Cardiac muscle cell (in vitro differentiated cells and primary cell): Measurements from ENCODE around the gene CLDN34. TPM values are rescaled to one million over a fixed set of nuclear protein-coding genes. Genes with fewer than 3 reads are reported as not detected.

Experiments
- DNase-seq, 2 donors: peaks; one replicate each; pipeline versions ENCODE4 v3.0.0 to v3.0.0-alpha.2; 2010 to 2017; ENCODE audit warnings: low read depth in 1 of 2, low spot score in 1 of 2
- H3K27ac ChIP-seq: fragments of 200-600 bp; sonication (generic); 2 replicates; pipeline ENCODE4 v1.5.1; 2016
- H3K27me3 ChIP-seq: fragments of 200-600 bp; sonication (generic); 2 replicates; pipeline ENCODE4 v1.6.0; 2016; ENCODE audit warnings: control low read depth
- H3K36me3 ChIP-seq: fragments of 200-600 bp; sonication (generic); 2 replicates; pipeline ENCODE4 v1.5.1; 2016; ENCODE audit warnings: control low read depth
- H3K4me1 ChIP-seq: fragments of 200-600 bp; sonication (generic); 2 replicates; pipeline ENCODE4 v1.8.1; 2017; ENCODE audit warnings: low read depth, mild to moderate bottlenecking, mixed run types
- H3K4me3 ChIP-seq: fragments of 200-600 bp; sonication (generic); 2 replicates; pipeline ENCODE4 v1.5.1; 2016; ENCODE audit warnings: mild to moderate bottlenecking
- H3K9me3 ChIP-seq: fragments of 200-600 bp; sonication (generic); 2 replicates; pipeline ENCODE4 v1.5.1; 2017; ENCODE audit warnings: low read depth, mild to moderate bottlenecking, control low read depth
- CTCF ChIP-seq: IDR thresholded peaks from 2 replicates; pipeline ENCODE4 v1.5.1; 2012; ENCODE audit warnings: low read depth, mild to moderate bottlenecking, low read length
- polyA plus RNA-seq: library from polyadenylated mRNA; unstranded; fragments of >200 nt; fragmentation: Nextera tagmentation; extraction: Ambion mirVana; gene quantifications from 2 replicates; pipeline ENCODE4 v1.2.1, GENCODE V29; 2016
- total RNA-seq: library from RNA; depleted of rRNA; stranded (reverse); fragments of >200 nt; gene quantifications from 2 replicates; pipeline ENCODE4 v1.2.3, GENCODE V29; 2016

Gene CLDN34
- total and polyA plus RNA-seq, 2 experiments from 2014 or later = not detected

DNA sequence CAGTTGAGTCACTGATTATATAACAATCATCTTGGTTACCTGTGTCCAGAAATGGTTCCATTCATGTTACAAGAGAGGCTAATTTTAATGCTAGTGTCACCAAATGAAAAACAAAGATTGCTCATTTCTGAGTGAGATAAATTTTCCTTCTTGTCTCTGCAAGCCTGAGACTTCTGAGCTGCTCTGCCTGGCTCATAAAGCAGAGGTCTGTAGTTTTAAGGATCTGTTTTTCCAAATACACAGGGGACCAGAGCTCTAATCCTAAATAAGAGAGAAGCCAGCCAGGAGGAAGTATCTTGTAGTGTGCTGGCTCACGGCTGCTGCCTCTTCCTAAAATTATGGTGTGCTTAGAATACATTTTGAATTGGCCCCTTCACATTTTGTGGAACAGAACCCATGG is 42.6 kb downstream of the CLDN34 start:
- Histone ChIP-seq H3K9me3 (no peaks in the 10 kb centered on the region), H3K27me3 (no peaks in the 10 kb centered on the region), H3K4me3 (no peak overlapping the region), H3K27ac (no peak overlapping the region), H3K4me1 (no peaks in the 10 kb centered on the region), H3K36me3 (no peaks in the 10 kb centered on the region)
- no peak for TF ChIP-seq CTCF
- DNase-seq = no peak

DNA sequence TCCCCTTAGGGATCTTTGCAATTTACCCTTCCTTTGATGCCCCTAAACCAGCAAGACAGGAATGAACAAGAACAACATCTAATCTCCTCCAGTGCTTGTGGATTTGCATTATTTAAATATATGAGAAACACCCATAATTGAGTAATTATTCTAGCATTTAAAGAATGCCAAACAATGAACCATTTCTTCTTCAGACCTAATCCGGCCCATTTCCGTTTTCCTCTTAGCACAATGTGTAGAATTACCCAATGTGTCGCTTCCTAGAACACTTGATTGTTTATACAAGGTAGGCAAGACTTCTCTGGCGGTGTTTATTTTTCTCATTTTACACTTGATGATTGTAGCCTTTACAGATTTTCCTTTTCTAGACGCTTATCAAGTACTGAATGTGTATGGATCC is 43.5 kb downstream of the CLDN34 start:
- DNase-seq = peak in 1 of 2 donors; percentile 77
- no peaks in the 10 kb centered on the region for H3K9me3 ChIP-seq
- no peak overlapping the region for H3K27ac ChIP-seq
- no peaks in the 10 kb centered on the region for H3K27me3 ChIP-seq
- no peak for TF ChIP-seq CTCF
- H3K36me3 ChIP-seq = no peaks in the 10 kb centered on the region
- no peak overlapping the region for H3K4me3 ChIP-seq
- H3K4me1 ChIP-seq = no peaks in the 10 kb centered on the region

DNA sequence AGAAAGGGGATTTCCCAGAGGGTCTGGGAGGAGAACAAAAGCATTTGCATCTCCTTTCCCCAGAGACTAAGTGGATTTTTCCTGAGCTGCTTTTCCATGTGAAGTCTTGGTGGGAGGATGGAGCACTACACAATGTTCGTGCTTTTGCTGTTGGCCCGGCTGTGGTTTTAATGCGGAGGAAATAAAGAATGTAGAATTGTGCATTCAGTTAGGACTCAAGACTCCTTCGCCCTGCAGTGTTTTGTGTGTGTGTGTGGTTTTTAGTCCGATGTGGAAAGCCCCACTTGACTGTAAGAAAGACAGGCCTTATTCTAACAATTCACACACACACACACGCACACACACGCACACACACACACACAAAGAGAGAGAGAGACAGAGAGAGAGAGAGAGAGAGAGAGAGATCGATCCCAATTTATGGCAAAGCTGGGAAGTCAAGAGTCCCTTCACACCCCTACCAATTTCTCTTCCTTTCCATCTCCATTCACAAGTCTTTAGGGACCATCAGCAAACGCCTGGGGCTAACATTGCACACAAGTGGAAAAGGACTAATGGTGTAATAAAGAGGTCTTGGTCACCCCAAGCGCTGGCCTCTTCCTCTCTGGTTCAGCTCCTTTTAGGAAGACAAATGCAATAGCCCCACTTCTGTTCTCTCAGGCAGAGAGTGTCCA is 44.2 kb downstream of the CLDN34 start:
- Histone ChIP-seq H3K27ac (no peak overlapping the region), H3K4me1 (no peaks in the 10 kb centered on the region), H3K4me3 (no peak overlapping the region), H3K9me3 (no peaks in the 10 kb centered on the region), H3K27me3 (no peaks in the 10 kb centered on the region), H3K36me3 (no peaks in the 10 kb centered on the region)
- no peak for TF ChIP-seq CTCF
- DNase-seq = peak in 1 of 2 donors; percentile 70

GRCh38 chrX:10011991-10012390 is 44.8 kb downstream of the CLDN34 start:
- Histone ChIP-seq H3K4me3 (no peak overlapping the region), H3K36me3 (no peaks in the 10 kb centered on the region), H3K27ac (no peak overlapping the region), H3K4me1 (no peaks in the 10 kb centered on the region), H3K27me3 (no peaks in the 10 kb centered on the region), H3K9me3 (no peaks in the 10 kb centered on the region)
- DNase-seq = no peak
- TF ChIP-seq CTCF = no peak

- Histone ChIP-seq H3K4me1 (no peaks in the 10 kb centered on the region), H3K27ac (peak overlapping the region; percentile 45), H3K4me3 (peak overlapping the region; percentile 56), H3K36me3 (no peaks in the 10 kb centered on the region), H3K27me3 (no peaks in the 10 kb centered on the region), H3K9me3 (no peaks in the 10 kb centered on the region)
- peak; percentile 78 to 95 for DNase-seq
- TF ChIP-seq CTCF = no peak
Measured at GRCh38 chrX:10014462-10015354, 47.5 kb downstream of the CLDN34 start.
